Smooth muscle cell (in vitro differentiated cells): ENCODE measurements around the gene ENTPD8. TPM values are rescaled to one million over a fixed set of nuclear protein-coding genes. Genes with fewer than 3 reads are reported as not detected.

Experiments
- DNase-seq: peaks from one replicate; lab custom pipeline; 2025; ENCODE audit not compliant: unreplicated experiment; lab: John Stamatoyannopoulos, UW
- H2AFZ ChIP-seq: fragments of 200-600 bp; sonication (generic); 2 replicates; pipeline ENCODE4 v1.6.0; 2016; ENCODE audit warnings: antibody characterized with exemption, low read depth, mild to moderate bottlenecking
- H3F3A ChIP-seq: fragments of 200-600 bp; sonication (generic); 2 replicates; pipeline ENCODE4 v1.6.0; 2017; ENCODE audit warnings: antibody characterized with exemption, low read depth
- H3K27ac ChIP-seq: fragments of 200-600 bp; sonication (generic); 2 replicates; pipeline ENCODE4 v1.5.1; 2016; ENCODE audit warnings: low read depth, mild to moderate bottlenecking
- H3K27me3 ChIP-seq: fragments of 200-600 bp; sonication (generic); 2 replicates; pipeline ENCODE4 v1.6.1; 2016; ENCODE audit warnings: low read depth, mild to moderate bottlenecking
- H3K36me3 ChIP-seq: fragments of 200-600 bp; sonication (generic); 2 replicates; pipeline ENCODE4 v1.5.1; 2016; ENCODE audit warnings: low read depth
- H3K4me1 ChIP-seq: fragments of 200-600 bp; sonication (generic); 2 replicates; pipeline ENCODE4 v1.5.1; 2016; ENCODE audit warnings: low read depth
- H3K4me2 ChIP-seq: fragments of 200-600 bp; sonication (generic); 2 replicates; pipeline ENCODE4 v1.6.0; 2016; ENCODE audit warnings: mild to moderate bottlenecking
- H3K4me3 ChIP-seq: fragments of 200-600 bp; sonication (generic); 2 replicates; pipeline ENCODE4 v1.5.1; 2016; ENCODE audit warnings: mild to moderate bottlenecking
- H3K79me2 ChIP-seq: fragments of 200-600 bp; sonication (generic); 2 replicates; pipeline ENCODE4 v1.6.0; 2016; ENCODE audit warnings: low read depth, mild to moderate bottlenecking
- H3K9ac ChIP-seq: fragments of 200-600 bp; sonication (generic); 2 replicates; pipeline ENCODE4 v1.6.0; 2016; ENCODE audit warnings: low read depth
- H3K9me3 ChIP-seq: fragments of 200-600 bp; sonication (generic); replicated peaks from 2 replicates; pipeline ENCODE4 v1.5.1; 2016; ENCODE audit warnings: low read depth
- H4K20me1 ChIP-seq: fragments of 200-600 bp; sonication (generic); 2 replicates; pipeline ENCODE4 v1.6.0; 2016; ENCODE audit warnings: low read depth
- CTCF ChIP-seq: fragments of 200-600 bp; sonication (generic); IDR thresholded peaks from 2 replicates; pipeline ENCODE4 v1.5.1; 2017; ENCODE audit warnings: borderline replicate concordance, mild to moderate bottlenecking, antibody characterized with exemption; ENCODE audit not compliant: insufficient read depth, poor library complexity, severe bottlenecking
- WGBS: methylation state at CpG from one replicate; pipeline ENCODE4 v1.1.7; 2016; ENCODE audit warnings: low lambda C conversion rate; 5-methylcytosine and 5-hydroxymethylcytosine counted together
- polyA plus RNA-seq: library from polyadenylated mRNA; unstranded; fragments of >200 nt; fragmentation: Nextera tagmentation; extraction: Ambion mirVana; gene quantifications from 2 replicates; pipeline ENCODE4 v1.2.1, GENCODE V29; 2016
- total RNA-seq: library from RNA; depleted of rRNA; stranded (reverse); fragments of >200 nt; gene quantifications from 2 replicates; pipeline ENCODE4 v1.2.3, GENCODE V29; 2014

Gene ENTPD8
- total and polyA plus RNA-seq, 2 experiments from 2014 or later = not detected

DNA sequence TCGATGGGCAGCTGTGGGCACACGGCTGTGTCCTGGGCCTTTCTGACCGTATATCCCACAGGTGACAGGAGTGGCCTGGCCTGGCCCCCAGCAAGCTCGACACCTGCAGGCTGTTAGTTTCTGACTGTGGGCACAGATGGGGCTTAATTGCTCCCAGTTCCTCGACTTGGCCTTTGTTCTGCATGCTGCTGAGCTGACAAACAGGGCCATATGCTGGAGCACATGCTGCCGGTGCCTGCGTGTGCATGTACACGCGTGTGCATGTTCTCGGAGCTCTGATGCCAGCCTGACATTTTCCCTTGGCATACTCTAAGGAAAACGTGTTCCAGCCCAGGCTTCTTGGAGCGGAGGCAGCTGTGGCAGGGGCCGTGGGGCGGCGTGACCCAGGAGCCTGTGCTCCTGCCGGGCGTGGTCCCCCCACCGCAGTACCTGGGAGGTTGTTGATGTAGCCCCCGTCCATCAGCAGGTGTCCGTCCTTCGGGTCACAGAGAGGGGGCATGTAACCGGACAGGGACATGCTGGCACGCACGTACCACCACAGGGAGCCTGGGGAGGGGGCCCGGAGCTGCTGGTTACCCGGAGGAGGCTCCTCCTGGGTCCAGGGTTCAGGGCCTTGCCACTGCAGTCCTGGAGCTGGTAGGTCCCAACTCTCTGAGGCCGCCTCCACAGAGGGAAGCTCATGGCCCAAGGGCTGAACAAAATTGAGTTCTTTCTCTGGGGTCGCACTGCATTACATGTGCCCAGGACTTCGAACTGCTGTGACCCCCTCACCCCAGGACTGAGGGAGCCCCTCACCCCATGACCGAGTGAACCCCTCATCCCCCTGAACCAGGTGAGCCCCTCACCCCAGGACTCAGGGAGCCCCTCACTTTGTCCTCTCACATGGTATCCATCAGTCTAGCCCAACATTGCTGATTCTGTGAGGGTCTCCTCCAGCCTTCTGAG is 22.1 kb upstream of the ENTPD8 start:
- 94% methylated on average over 27 of the region's 30 CpGs for WGBS
- no peak for TF ChIP-seq CTCF
- Histone ChIP-seq H3K4me3 (no peak overlapping the region), H3K9me3 (no peaks in the 10 kb centered on the region), H3K27ac (no peak overlapping the region), H2AFZ (no peak overlapping the region), H4K20me1 (peaks cover 1% of the 10 kb centered on the region), H3K9ac (no peak overlapping the region), H3K27me3 (peaks cover 4% of the 10 kb centered on the region), H3K4me1 (peaks cover 5% of the 10 kb centered on the region), H3F3A (no peaks in the 10 kb centered on the region), H3K36me3 (no peaks in the 10 kb centered on the region), H3K79me2 (peaks cover 4% of the 10 kb centered on the region), H3K4me2 (no peak overlapping the region)
- DNase-seq = no peak

DNA sequence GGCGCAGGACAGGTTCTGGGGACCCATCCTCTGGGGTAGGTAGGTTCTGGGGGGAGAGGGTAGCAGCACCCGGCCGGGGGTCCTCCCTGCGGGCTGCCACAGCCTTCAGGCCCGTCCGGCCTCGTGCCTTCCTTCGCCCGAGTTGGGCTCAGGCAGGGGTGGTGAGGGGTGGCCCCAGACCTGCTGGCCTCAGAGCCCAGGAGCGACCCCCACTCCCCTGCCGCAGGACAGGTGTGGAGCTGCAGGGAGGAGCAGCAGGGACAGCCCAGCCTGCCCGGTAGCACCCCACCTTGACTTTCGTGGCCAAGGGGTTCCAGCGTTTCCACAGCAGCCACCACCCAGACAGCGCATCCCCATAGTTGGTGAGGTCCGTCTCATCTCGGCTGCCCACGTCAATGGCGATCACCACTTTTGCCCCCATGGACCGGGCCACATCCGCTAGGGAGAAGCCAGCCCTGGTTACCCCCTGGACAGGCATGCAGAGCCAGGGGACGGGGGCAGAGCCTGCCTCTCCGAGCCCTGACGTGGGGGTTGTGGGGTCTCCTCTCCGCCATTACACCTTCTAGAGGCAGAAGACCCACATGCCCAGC is 21.3 kb upstream of the ENTPD8 start:
- Histone ChIP-seq H3K27me3 (peaks cover 4% of the 10 kb centered on the region), H3F3A (no peaks in the 10 kb centered on the region), H3K4me3 (no peak overlapping the region), H4K20me1 (peaks cover 9% of the 10 kb centered on the region), H2AFZ (no peak overlapping the region), H3K9ac (no peak overlapping the region), H3K4me2 (no peak overlapping the region), H3K4me1 (peaks cover 11% of the 10 kb centered on the region), H3K27ac (no peak overlapping the region), H3K9me3 (no peaks in the 10 kb centered on the region), H3K36me3 (no peaks in the 10 kb centered on the region), H3K79me2 (peaks cover 6% of the 10 kb centered on the region)
- WGBS = 92% methylated on average over 25 of the region's 25 CpGs
- DNase-seq = no peak
- TF ChIP-seq CTCF = no peak

GRCh38 chr9:137461663-137462395 is 20.7 kb upstream of the ENTPD8 start:
- H3K36me3 ChIP-seq = no peaks in the 10 kb centered on the region
- no peak overlapping the region for H3K9ac ChIP-seq
- H3F3A ChIP-seq = no peaks in the 10 kb centered on the region
- no peak for DNase-seq
- no peak overlapping the region for H3K4me3 ChIP-seq
- H3K9me3 ChIP-seq = no peaks in the 10 kb centered on the region
- no peak for TF ChIP-seq CTCF
- H3K4me2 ChIP-seq = peak overlapping the region; percentile 67
- no peak overlapping the region for H3K27ac ChIP-seq
- peaks cover 11% of the 10 kb centered on the region for H3K4me1 ChIP-seq
- H3K27me3 ChIP-seq = peaks cover 4% of the 10 kb centered on the region
- H4K20me1 ChIP-seq = peaks cover 12% of the 10 kb centered on the region
- 24% methylated on average over 49 of the region's 52 CpGs for WGBS
- H2AFZ ChIP-seq = no peak overlapping the region
- H3K79me2 ChIP-seq = peaks cover 6% of the 10 kb centered on the region
